GM21423 (cell line): ENCODE results near the gene PRAMEF5.
"Not testable (repeated sequence)": the region's sequence is repeated elsewhere in the genome, so short reads cannot be mapped to it uniquely, and the experiment has no call there.

Experiments
- ATAC-seq: cut with Tn5 transposase; IDR thresholded peaks from one replicate; pipeline ENCODE4 v1.9.1; 2021; ENCODE audit warnings: mild to moderate bottlenecking, moderate library complexity; ENCODE audit not compliant: unreplicated experiment

PRAMEF5 gene

GRCh38 chr1:13253898-13254297 is at the start of gene PRAMEF5:
Gene PRAMEF5 (plus strand): TSS chr1:13254198. CDS start chr1:13259269, 5,071 bp downstream.
- not testable (repeated sequence) for ATAC-seq

- ATAC-seq, result not testable (repeated sequence)
Measured at GRCh38 chr1:13208712-13209111, 45.3 kb upstream of the PRAMEF5 start.

DNA sequence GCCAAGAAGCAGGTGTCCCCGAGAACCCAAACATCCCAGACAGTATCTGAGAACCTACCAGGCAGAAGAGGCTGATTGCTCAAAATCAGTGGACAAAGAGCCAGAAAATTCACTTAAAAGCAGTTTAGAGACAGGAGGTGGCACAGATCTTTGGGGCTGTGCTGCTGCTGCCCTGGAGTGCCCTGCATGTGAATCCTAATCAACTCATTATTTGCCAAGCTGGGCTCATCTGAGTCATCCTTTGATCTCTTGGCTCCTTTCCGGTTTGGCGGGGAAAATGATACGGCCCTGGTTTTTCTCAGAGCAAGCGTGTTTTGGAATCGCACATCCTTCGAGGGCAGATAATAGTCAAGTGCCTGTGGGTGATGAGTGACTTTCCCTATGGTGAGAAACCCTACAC is 37.4 kb upstream of the PRAMEF5 start:
- not testable (repeated sequence) for ATAC-seq

GRCh38 chr1:13219203-13219602 is 34.8 kb upstream of the PRAMEF5 start:
- ATAC-seq, result not testable (repeated sequence)

DNA sequence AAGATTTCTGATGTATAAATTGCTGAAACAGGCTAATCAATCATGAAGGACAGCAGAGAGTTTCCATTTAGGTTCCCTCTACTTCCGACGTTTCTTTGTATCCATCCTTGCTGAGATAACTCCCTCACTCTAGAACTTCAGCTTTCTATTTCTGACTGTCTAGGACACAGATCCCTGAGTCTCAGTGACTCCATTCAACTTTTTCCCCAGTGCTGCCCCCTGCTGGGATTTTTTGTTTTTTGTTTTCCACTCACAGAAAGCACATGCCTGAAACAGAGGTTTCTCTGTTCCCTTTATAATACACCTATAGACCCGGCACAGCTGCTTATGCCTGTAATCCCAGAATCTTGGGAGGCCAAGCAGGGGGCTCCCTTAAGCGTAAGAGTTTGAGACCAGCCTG is 31.2 kb upstream of the PRAMEF5 start:
- ATAC-seq, result not testable (repeated sequence)

- ATAC-seq, result no peak
Measured at GRCh38 chr1:13224480-13225060, 29.4 kb upstream of the PRAMEF5 start.

- ATAC-seq, result not testable (repeated sequence)
Measured at GRCh38 chr1:13225675-13226204, 28.3 kb upstream of the PRAMEF5 start, which contains the start of gene PRAMEF18. Gene PRAMEF18 (minus strand): TSS chr1:13226154. CDS start chr1:13226106, 48 bp downstream.

GRCh38 chr1:13227271-13228055 is 26.5 kb upstream of the PRAMEF5 start:
- not testable (repeated sequence) for ATAC-seq

DNA sequence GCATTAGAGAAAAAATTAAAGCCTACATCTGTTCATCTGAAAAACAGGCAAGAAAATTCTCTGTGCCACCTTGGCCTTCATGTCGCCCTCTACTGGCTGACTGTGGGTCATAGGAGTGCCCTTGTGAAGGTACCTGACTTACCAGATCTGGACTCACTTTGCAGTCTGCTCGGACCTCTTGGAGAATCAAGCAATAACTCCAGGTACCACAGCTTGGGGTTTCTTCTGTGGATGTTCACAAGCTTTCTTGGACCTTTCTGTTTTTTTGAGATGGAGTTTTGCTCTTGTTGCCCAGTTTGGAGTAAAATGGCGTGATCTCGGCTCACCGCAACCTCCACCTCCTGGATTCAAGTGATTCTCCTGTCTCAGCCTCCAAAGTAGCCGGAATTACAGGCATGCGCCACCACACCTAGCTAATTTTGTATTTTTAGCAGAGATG is 25.6 kb upstream of the PRAMEF5 start:
- ATAC-seq, result no peak

- ATAC-seq, result not testable (repeated sequence)
Measured at GRCh38 chr1:13230096-13230495, 23.9 kb upstream of the PRAMEF5 start.

- ATAC-seq, result not testable (repeated sequence)
Measured at GRCh38 chr1:13230601-13231000, 23.4 kb upstream of the PRAMEF5 start.

DNA sequence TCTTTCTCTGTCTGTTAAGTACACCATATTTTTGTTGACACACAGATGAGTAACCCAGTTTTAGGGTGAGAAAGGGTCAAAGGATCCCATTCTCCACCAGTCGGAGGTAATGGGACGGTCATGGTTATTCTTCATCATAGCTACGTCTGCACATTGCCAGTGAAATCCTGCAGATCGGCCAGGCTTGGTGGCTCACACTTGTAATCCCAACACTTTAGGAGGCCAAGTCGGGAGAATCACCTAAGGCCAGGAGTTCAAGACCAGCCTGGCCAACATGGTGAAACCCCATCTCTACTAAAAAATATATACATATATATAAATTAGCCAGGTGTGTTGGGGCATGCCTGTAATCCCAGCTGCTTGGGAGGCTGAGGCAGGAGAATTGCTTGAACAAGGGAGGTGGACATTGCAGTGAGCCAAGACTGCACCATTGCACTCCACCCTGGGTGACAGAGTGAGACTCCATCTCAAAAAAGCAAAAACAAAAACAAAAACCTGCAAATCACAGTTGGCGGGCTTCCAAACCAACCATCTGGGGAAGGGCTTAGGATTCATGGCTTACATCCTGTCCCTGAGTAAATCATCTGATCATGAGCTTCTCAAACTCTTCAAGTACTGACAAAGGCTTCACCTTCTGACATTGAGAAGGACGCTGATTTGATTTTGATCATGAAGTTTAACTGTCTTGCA is 22.8 kb upstream of the PRAMEF5 start:
- not testable (repeated sequence) for ATAC-seq

DNA sequence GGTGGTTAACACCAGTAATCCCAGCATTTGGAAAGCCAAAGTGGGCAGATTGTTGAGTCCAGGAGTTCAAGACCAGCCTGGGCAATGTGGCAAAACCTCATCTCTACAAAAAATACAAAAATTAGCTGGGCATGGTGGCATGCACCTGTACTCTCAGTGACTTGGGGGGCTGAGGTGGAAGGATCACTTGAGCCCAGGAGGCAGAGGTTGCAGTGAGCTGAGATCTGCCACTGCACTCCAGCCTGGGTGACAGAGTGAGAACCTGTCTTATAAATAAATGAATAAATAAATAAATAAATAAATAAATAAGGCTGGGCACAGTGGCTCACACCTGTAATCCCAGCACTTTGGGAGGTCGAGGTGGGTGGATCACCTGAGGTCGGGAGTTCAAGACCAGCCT is 21.9 kb upstream of the PRAMEF5 start:
- not testable (repeated sequence) for ATAC-seq

- ATAC-seq, result not testable (repeated sequence)
Measured at GRCh38 chr1:13234057-13234456, 19.9 kb upstream of the PRAMEF5 start.

DNA sequence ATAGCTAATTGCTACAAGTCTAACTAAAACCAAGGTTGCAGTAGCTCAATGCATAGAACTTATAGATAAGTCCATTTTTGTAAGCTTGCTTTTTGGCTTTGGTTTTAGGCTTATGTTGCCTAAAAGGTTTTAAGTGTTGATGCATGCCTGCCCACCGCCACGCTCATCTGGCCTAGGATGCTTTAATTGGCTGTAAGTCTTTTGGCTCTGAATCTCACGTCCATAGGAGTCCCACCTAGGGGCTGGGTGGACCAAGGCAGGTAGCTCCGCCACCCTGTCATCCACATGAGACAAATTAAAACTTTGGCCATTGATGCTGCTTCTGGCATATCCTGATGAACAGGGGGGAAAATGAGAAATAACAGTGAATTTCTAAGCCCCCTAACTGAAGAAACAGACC is 16.4 kb upstream of the PRAMEF5 start:
- ATAC-seq, result not testable (repeated sequence)

DNA sequence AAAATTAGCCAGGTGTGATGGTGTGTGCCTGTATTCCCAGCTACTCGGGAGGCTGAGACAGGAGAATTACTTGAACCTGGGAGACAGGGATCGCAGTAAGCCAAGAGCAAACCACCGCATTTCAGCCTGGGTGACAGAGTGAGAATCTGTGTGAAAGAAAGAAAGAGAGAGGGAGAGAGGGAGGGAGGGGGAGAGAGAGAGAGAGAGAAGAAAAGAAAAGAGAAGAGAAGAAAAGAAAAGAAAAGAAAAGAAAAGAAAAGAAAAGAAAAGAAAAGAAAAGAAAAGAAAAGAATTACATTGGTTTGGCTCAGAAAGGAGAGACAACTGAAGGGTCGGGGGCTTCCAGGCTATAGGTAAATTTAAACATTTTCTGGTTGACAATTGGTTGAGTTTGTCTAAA is 14.4 kb upstream of the PRAMEF5 start:
- not testable (repeated sequence) for ATAC-seq

DNA sequence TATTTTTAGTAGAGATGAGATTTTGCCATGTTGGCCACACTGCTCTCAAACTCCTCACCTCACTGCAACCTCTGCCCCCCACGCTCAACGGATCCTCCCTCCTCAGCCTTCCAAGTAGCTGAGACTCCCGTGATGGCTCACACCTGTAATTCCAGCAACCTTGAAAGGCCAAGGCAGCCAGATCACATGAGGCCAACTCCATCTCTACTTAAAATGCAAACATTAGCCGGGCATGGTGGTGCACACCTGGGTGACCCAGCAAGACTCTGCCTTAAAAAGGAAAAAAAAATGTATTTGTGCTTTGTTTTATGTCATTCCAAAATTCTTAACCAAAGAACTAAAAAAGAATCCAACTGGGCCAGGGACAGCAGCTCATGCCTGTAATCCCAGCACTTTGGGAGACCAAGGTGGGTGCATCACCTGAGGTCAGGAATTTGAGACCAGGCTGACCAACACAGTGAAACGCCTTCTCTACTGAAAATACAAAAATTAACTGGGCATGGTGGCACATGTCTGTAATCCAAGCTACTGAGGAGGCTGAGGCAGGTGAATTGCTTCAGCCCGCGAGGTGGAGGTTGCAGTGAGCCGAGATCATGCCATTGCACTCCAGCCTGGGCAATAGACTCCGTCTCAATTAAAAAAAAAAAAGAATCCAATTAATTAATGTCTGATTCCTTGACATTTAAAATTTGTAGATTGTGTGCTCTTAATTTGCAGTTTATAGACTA is 10.3 kb upstream of the PRAMEF5 start:
- ATAC-seq, result not testable (repeated sequence)

DNA sequence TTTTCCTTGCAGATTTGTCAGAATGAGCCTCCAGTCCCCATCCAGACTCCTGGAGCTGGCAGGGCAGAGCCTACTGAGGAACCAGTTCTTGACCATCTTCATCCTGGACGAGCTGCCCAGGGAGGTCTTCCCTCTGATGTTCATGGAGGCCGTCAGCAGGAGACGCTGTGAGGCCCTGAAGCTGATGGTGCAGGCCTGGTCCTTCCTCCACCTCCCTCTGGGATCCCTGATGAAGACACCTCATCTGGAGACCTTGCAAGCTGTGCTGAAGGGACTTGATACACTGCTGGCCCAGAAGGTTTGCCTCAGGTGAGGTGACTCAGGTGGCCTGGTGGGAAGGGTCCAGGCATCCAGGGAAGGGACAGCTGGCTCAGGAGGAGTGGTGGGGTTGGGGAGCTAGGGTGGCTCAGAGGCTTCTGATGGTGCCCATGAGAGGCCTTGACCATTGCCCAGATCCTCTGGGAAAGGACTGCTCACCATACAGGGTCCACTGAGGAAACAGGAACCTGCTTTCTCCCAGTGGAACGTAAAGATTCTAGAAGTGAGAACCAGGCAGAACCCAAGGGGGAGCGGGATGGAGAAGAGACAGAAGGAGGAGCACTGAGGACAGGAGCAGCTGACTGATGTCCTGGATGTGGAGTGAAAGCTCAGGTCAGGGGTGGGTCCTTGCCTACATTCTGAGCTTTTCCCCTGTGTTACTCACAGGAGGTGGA is 8.0 kb upstream of the PRAMEF5 start:
- ATAC-seq, result not testable (repeated sequence)

GRCh38 chr1:13246554-13246871 is 7.5 kb upstream of the PRAMEF5 start:
- ATAC-seq, result not testable (repeated sequence)

DNA sequence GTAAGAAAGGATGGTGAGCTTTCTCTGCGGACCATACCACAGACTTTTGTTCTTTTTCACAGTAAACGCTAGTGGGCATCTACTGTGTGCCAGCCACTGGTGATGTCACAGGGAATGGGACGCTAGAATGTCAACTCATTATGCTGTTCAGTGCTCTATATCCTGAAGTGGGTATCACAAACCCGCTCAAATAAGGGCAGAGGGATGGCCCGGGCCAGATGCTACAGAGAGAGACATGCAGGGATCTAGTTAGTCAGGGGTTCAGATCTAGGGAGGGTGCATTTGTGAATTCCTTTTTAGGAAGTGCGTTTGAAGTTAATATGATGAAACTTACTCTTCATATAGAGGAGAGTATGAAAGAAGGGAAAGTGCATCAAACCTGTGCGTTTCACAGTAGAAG is 6.9 kb upstream of the PRAMEF5 start:
- not testable (repeated sequence) for ATAC-seq
